Astrocyte (in vitro differentiated cells and primary cell): ENCODE measurements around the gene KRTAP5-5.

Experiments
- EZH2 ChIP-seq: IDR thresholded peaks from 2 replicates; pipeline ENCODE4 v1.6.1; 2012; ENCODE audit warnings: mild to moderate bottlenecking, low read length, inconsistent platforms; ENCODE audit not compliant: insufficient read depth
- TF ChIP-seq, protein P1 (sequence below): IDR thresholded peaks from 2 replicates; pipeline ENCODE4 v1.5.1; 2011; ENCODE audit warnings: low read depth, mild to moderate bottlenecking, inconsistent platforms, low read length, moderate library complexity; ENCODE audit not compliant: insufficient read depth

DNA sequence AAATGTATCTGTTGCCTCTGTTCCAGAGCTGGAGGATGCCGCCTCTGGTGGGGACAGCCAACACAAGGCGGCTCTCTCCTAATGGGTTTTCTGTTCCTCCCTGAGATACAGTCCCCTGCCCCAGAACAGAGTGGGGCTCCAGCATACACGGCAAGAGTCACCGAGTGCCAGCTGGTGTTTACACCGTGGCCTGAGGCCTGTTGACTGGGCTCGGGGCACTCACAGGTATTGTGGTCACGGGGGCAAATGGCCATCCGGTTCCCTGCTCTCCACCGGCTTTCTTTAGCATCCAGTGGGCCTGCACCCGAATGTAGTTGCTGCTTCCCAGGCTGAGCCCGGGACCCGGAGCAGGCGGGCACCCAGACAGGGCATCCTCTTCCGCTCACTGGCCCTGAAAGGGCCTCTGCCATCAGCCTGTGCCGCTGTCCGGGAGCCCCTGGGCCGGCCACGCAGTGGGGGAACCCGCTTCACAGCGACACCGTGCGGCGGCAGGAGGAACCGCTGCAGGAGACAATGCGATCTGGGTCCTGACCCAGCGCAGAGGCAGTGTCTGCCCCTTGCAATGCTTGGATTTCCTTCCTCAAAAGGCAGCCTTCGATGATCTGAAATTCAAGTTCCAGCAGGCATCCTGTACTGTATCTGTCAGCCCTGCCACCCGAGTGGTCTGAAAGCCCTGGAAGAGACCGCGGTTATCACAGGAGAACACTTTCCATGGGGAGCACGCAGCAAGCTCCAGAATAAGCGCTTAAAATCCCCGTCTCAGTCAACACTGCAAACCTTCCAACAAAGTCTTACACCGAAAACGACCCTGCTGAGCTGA is 859 bp upstream of the KRTAP5-5 start:
- TF ChIP-seq, protein P1, sequence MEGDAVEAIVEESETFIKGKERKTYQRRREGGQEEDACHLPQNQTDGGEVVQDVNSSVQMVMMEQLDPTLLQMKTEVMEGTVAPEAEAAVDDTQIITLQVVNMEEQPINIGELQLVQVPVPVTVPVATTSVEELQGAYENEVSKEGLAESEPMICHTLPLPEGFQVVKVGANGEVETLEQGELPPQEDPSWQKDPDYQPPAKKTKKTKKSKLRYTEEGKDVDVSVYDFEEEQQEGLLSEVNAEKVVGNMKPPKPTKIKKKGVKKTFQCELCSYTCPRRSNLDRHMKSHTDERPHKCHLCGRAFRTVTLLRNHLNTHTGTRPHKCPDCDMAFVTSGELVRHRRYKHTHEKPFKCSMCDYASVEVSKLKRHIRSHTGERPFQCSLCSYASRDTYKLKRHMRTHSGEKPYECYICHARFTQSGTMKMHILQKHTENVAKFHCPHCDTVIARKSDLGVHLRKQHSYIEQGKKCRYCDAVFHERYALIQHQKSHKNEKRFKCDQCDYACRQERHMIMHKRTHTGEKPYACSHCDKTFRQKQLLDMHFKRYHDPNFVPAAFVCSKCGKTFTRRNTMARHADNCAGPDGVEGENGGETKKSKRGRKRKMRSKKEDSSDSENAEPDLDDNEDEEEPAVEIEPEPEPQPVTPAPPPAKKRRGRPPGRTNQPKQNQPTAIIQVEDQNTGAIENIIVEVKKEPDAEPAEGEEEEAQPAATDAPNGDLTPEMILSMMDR = peak; percentile 75
- TF ChIP-seq EZH2 = no peak
